PC-3 (cell line): ENCODE data around the gene SNED1. TPM values are rescaled to one million over a fixed set of nuclear protein-coding genes. Genes with fewer than 3 reads are reported as not detected.

Experiments used
- ATAC-seq: fragments of 200-7000 bp; cut with Tn5 transposase; 2 replicates; pipeline ENCODE4 v1.9.1; 2020; ENCODE audit warnings: mild to moderate bottlenecking, moderate library complexity
- BruUV-seq: library from RNA; stranded (reverse); fragments of 400-500 nt; replicated peaks from 2 replicates; lab custom pipeline; 2021; lab: Mats Ljungman, UMichigan
- CTCF ChIA-PET: fragments of 300-600 bp; sonication (Branson Sonifier 250); formaldehyde crosslinking; loops from one replicate; lab custom pipeline; 2022; ENCODE audit warnings: antibody characterized with exemption; lab: Charles Lee
- POLR2A ChIA-PET: fragments of 300-600 bp; sonication (Branson Sonifier 250); formaldehyde crosslinking; loops from one replicate; lab custom pipeline; 2022; ENCODE audit warnings: antibody characterized with exemption; ENCODE audit not compliant: unreplicated experiment; lab: Charles Lee
- DNase-seq: peaks from one replicate; pipeline ENCODE4 v3.0.0-alpha.2; 2015
- H2AFZ ChIP-seq: fragments of 300-600 bp; sonication (generic); 2 replicates; pipeline ENCODE4 v1.6.0; 2016; ENCODE audit warnings: antibody characterized with exemption, low read length
- H3F3A ChIP-seq: fragments of 300-600 bp; sonication (generic); one replicate; pipeline ENCODE4 v1.6.0; 2017; ENCODE audit warnings: antibody characterized with exemption, low read length, control low read depth, mild to moderate bottlenecking; ENCODE audit not compliant: unreplicated experiment
- H3K27ac ChIP-seq: fragments of 300-600 bp; sonication (generic); 2 replicates; pipeline ENCODE4 v1.5.1; 2016; ENCODE audit warnings: mild to moderate bottlenecking, low read length
- H3K27me3 ChIP-seq: fragments of 300-600 bp; sonication (generic); 2 replicates; pipeline ENCODE4 v1.6.1; 2016; ENCODE audit warnings: low read length, mixed read lengths
- H3K36me3 ChIP-seq: fragments of 300-600 bp; sonication (generic); 2 replicates; pipeline ENCODE4 v1.6.1; 2016; ENCODE audit warnings: low read depth, mixed run types, low read length, mixed read lengths
- H3K4me1 ChIP-seq: fragments of 300-600 bp; sonication (generic); 2 replicates; pipeline ENCODE4 v1.5.1; 2016; ENCODE audit warnings: low read length; ENCODE audit not compliant: insufficient read depth
- H3K4me2 ChIP-seq: fragments of 300-600 bp; sonication (generic); 2 replicates; pipeline ENCODE4 v1.6.0; 2016; ENCODE audit warnings: low read length
- H3K4me3 ChIP-seq: fragments of 300-600 bp; sonication (generic); 2 replicates; pipeline ENCODE4 v1.5.1; 2016; ENCODE audit warnings: mild to moderate bottlenecking, low read length, mixed read lengths
- H3K79me2 ChIP-seq: fragments of 300-600 bp; sonication (generic); 2 replicates; pipeline ENCODE4 v1.6.1; 2017; ENCODE audit warnings: low read length, mixed read lengths
- H3K9ac ChIP-seq: fragments of 300-600 bp; sonication (generic); 2 replicates; pipeline ENCODE4 v1.6.0; 2016; ENCODE audit warnings: mild to moderate bottlenecking, low read length
- H3K9me2 ChIP-seq: fragments of 300-600 bp; sonication (generic); replicated peaks from 2 replicates; pipeline ENCODE4 v1.6.1; 2016; ENCODE audit warnings: mixed run types, low read length, mixed read lengths
- H3K9me3 ChIP-seq: fragments of 300-600 bp; sonication (generic); 2 replicates; pipeline ENCODE4 v1.6.1; 2016; ENCODE audit warnings: low read length, mixed read lengths
- H4K20me1 ChIP-seq: fragments of 300-600 bp; sonication (generic); 2 replicates; pipeline ENCODE4 v1.6.1; 2016; ENCODE audit warnings: low read length, mixed read lengths
- CTCF ChIP-seq: fragments of 300-600 bp; sonication (generic); conservative IDR thresholded peaks from 2 replicates; pipeline ENCODE4 v1.5.1; 2017; ENCODE audit warnings: antibody characterized with exemption, low read depth, mild to moderate bottlenecking, low read length
- EZH2 ChIP-seq: fragments of 300-600 bp; sonication (generic); IDR thresholded peaks from one replicate; pipeline ENCODE4 v1.6.1; 2017; ENCODE audit warnings: antibody characterized with exemption, mild to moderate bottlenecking, low read length; ENCODE audit not compliant: unreplicated experiment
- EZH2phosphoT487 ChIP-seq: fragments of 300-600 bp; sonication (generic); IDR thresholded peaks from 2 replicates; pipeline ENCODE4 v1.6.1; 2018; ENCODE audit warnings: mild to moderate bottlenecking, antibody characterized with exemption, low read length, borderline replicate concordance
- intact Hi-C: fragments of 100-400 bp; cut with micrococcal nuclease; formaldehyde crosslinking; loops from 2 replicates; pipeline ENCODE4 v1.9.0; 2023
- total RNA-seq: library from RNA; depleted of rRNA; stranded (reverse); fragments of >200 nt; gene quantifications from 2 replicates; pipeline ENCODE4 v1.2.3, GENCODE V29; 2014

The SNED1 gene
- total RNA-seq, 1 experiment from 2014 or later, result 0.66 TPM

DNA sequence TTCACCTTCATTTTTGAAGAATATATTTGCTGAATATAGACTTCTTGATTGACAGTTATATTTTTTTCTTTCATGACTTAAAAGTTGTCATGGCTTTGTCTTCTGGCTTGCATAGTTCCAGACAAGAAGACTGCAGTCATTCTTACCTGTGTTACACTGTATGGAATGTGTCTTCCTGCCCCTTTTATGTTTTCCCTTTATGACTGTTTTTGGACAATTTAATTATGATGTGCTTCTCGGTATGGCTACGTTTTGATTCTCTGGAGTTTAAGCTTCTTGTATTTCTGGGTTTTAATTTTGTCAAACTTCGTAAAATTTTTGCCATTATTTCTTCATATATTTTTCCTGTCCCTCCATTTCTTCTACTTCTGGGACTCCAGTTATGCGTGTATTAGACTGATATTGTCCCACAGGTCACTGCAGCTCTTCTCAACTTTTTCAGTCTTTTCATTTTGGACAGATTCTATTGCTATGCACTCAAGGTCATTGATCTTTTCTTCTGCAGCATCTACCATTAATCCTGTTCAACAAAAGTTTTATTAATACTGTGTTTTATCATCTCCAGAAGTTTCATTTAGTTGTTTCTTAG is 86.5 kb downstream of the SNED1 start:
- Histone ChIP-seq H3F3A (no peaks in the 10 kb centered on the region), H3K79me2 (no peaks in the 10 kb centered on the region), H3K27ac (no peak overlapping the region), H3K4me1 (no peaks in the 10 kb centered on the region), H3K4me2 (no peak overlapping the region), H2AFZ (no peak overlapping the region), H3K27me3 (no peaks in the 10 kb centered on the region), H3K9me3 (no peaks in the 10 kb centered on the region), H3K9me2 (no peaks in the 10 kb centered on the region), H3K4me3 (no peak overlapping the region), H3K9ac (no peak overlapping the region), H3K36me3 (no peaks in the 10 kb centered on the region), H4K20me1 (no peaks in the 10 kb centered on the region)
- no TSS peak for BruUV-seq
- no peak for TF ChIP-seq EZH2phosphoT487
- TF ChIP-seq CTCF, result no peak
- no peak for TF ChIP-seq EZH2
- DNase-seq, result no peak
- CTCF ChIA-PET, result no interaction called here
- intact Hi-C loops, result no loop called here
- POLR2A ChIA-PET, result no interaction called here
- ATAC-seq, result no peak

- Histone ChIP-seq H3K4me3 (no peak overlapping the region), H3K36me3 (no peaks in the 10 kb centered on the region), H3K27me3 (no peaks in the 10 kb centered on the region), H2AFZ (no peak overlapping the region), H3K4me1 (no peaks in the 10 kb centered on the region), H3K9me2 (no peaks in the 10 kb centered on the region), H3F3A (no peaks in the 10 kb centered on the region), H3K9ac (no peak overlapping the region), H3K9me3 (no peaks in the 10 kb centered on the region), H3K4me2 (no peak overlapping the region), H4K20me1 (no peaks in the 10 kb centered on the region), H3K27ac (no peak overlapping the region), H3K79me2 (no peaks in the 10 kb centered on the region)
- ATAC-seq (no peak), DNase-seq (no peak)
- ChIA-PET POLR2A (no interaction called here), CTCF (no interaction called here)
- intact Hi-C loops, result no loop called here
- no TSS peak for BruUV-seq
- TF ChIP-seq CTCF (no peak), EZH2phosphoT487 (no peak), EZH2 (no peak)
Measured at GRCh38 chr2:241087420-241088268, 89.2 kb downstream of the SNED1 start.

- ChIA-PET POLR2A (no interaction called here), CTCF (no interaction called here)
- Histone ChIP-seq H3K4me2 (no peak overlapping the region), H3K9me3 (no peaks in the 10 kb centered on the region), H3K27ac (no peak overlapping the region), H2AFZ (no peak overlapping the region), H3K36me3 (no peaks in the 10 kb centered on the region), H3K9me2 (no peaks in the 10 kb centered on the region), H3F3A (no peaks in the 10 kb centered on the region), H4K20me1 (no peaks in the 10 kb centered on the region), H3K9ac (no peak overlapping the region), H3K4me1 (no peaks in the 10 kb centered on the region), H3K27me3 (no peaks in the 10 kb centered on the region), H3K79me2 (no peaks in the 10 kb centered on the region), H3K4me3 (no peak overlapping the region)
- no peak for DNase-seq
- no peak for ATAC-seq
- BruUV-seq, result no TSS peak
- intact Hi-C loops, result no loop called here
- TF ChIP-seq EZH2 (no peak), CTCF (no peak), EZH2phosphoT487 (no peak)
Measured at GRCh38 chr2:241088376-241088775, 90.0 kb downstream of the SNED1 start.
